MG63 (cell line): ENCODE measurements around the gene ALOX12B. TPM values are rescaled to one million over a fixed set of nuclear protein-coding genes. Genes with fewer than 3 reads are reported as not detected.

Experiments
- total RNA-seq: library from RNA; depleted of rRNA; stranded (reverse); fragments of >200 nt; shearing (Covaris generic); gene quantifications from 2 replicates; pipeline ENCODE4 v1.2.3, GENCODE V29; 2014; ENCODE audit warnings: low replicate concordance; rRNA removed

Gene ALOX12B
- total RNA-seq, 1 experiment from 2014 or later: not detected

Other genes with a start within 250 kb of the ALOX12B start
- gene TMEM88, start 232.7 kb downstream of the ALOX12B start, total RNA-seq: not detected in 2 replicates
- gene NAA38, start 230.2 kb downstream of the ALOX12B start, total RNA-seq: 74.9 and 264 TPM in 2 replicates
- gene CYB5D1, start 229.7 kb downstream of the ALOX12B start, total RNA-seq: 18.2 and 38.2 TPM in 2 replicates
- 49.6 and 51.1 TPM in 2 replicates for gene CHD3, start 198.9 kb downstream of the ALOX12B start, total RNA-seq
- 0.15 and 1.6 TPM in 2 replicates for gene RNF227, start 171.4 kb downstream of the ALOX12B start, total RNA-seq
- not detected in 2 replicates for gene KCNAB3, start 157.9 kb downstream of the ALOX12B start, total RNA-seq
- gene TRAPPC1, start 155.8 kb downstream of the ALOX12B start, total RNA-seq: 3.8 and 4.5 TPM in 2 replicates
- gene CNTROB, start 155.5 kb downstream of the ALOX12B start, total RNA-seq: 29.5 and 39.9 TPM in 2 replicates
- 0.23 TPM in 1 of 2 replicates, not detected in the other for gene GUCY2D, start 85.1 kb downstream of the ALOX12B start, total RNA-seq
- gene ALOX15B, start 48.7 kb downstream of the ALOX12B start, total RNA-seq: not detected in 2 replicates
- not detected in 2 replicates for gene ALOXE3, start 30.8 kb upstream of the ALOX12B start, total RNA-seq
- not detected in 2 replicates for gene HES7, start 36.4 kb upstream of the ALOX12B start, total RNA-seq
- gene PER1, start 64.7 kb upstream of the ALOX12B start, total RNA-seq: 1.3 and 7.9 TPM in 2 replicates
- gene VAMP2, start 75.2 kb upstream of the ALOX12B start, total RNA-seq: 0.59 and 3.2 TPM in 2 replicates
- 17.6 and 25.6 TPM in 2 replicates for gene TMEM107, start 88.7 kb upstream of the ALOX12B start, total RNA-seq
- 8.6 and 17.3 TPM in 2 replicates for gene BORCS6, start 102.5 kb upstream of the ALOX12B start, total RNA-seq
- gene AURKB, start 122.9 kb upstream of the ALOX12B start, total RNA-seq: 89.2 and 119 TPM in 2 replicates
- gene CTC1, start 160.3 kb upstream of the ALOX12B start, total RNA-seq: 4.2 and 25.8 TPM in 2 replicates
- 72.8 and 82.7 TPM in 2 replicates for gene PFAS, start 161.6 kb upstream of the ALOX12B start, total RNA-seq
- gene RANGRF, start 201.0 kb upstream of the ALOX12B start, total RNA-seq: 22.1 and 22.3 TPM in 2 replicates
- gene SLC25A35, start 207.7 kb upstream of the ALOX12B start, total RNA-seq: 1.0 TPM in 1 of 2 replicates, not detected in the other
- gene ARHGEF15, start 222.5 kb upstream of the ALOX12B start, total RNA-seq: not detected in 2 replicates